HG03039 (cell line): ENCODE results near the gene ERP44.

ENCODE experiments used
- ATAC-seq: cut with Tn5 transposase; IDR thresholded peaks from one replicate; pipeline ENCODE4 v1.9.1; 2021; ENCODE audit warnings: mild to moderate bottlenecking, moderate library complexity; ENCODE audit not compliant: unreplicated experiment

The ERP44 gene

DNA sequence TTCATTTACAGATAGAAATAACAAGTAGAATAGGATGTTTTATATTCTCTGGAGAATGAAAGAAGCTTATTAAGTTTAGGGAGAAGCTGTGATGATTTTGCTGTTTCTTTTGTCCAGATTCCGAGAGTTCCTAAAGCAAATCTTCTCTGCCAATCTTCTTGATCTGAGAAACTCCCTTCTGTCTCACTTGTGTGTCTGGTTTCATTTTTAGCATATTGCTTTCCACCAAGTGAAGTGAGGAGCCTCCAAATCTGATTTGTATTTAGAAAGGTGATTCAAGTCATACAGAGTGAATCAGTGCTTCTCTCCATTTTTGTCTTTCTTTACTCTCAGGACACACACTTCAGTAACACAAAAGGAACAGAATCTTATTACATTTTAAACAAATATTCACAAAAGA, 144.0 kb downstream of the ERP44 start:
- no peak for ATAC-seq

DNA sequence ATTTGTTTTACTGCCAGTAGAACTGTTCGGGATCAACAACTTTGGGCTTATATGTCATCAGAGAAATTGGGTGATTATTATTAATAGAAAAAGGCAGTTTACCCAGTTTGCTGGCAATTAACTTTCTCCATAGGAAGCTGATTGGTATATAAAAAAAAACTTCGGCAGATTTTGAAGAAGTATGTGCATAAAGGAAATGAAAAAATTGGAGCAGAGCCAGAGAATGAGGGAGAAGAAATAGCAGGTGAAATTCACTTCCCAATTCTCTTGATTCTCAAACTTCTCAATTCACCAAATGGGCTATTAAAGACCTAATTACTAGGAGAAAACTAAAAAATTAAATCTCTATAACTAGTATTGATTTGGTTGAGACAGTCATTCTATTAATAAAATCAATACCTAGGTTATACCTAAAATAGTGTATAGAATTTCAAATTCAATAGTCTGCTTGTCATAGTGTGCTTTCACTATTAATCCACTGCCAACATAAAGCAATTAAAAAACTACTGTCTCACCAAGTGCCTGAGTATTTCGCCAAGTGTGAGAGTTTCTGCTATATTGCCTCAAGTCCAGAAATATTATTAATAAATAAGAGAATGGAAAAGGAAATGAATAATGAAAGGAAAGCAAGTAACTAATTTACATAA, 144.8 kb downstream of the ERP44 start:
- no peak for ATAC-seq

- ATAC-seq, result no peak
These were observed 149.9 kb downstream of the ERP44 start for GRCh38 chr9:99948896-99949295.

GRCh38 chr9:99948482-99948881, 150.3 kb downstream of the ERP44 start:
- ATAC-seq, result no peak

DNA sequence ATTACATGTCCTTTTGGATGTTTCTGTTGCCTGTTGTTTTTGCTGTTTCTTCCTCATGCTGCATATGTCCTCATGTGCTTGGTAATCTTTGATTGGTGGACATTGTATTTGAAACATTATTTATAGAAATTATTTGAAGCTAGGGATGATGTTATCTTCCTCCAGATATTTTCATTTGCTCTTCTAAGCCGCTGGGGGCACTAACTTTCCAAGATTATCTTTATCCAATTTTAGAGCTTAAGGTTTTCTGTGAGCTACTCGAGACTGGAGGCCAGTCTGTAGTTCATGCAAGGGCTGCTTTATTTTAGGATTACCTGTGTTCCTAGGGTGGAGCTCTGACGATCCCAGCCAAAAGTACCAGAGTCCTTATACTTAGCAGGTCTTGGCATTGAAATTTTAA, 151.4 kb downstream of the ERP44 start:
- no peak for ATAC-seq

GRCh38 chr9:99936947-99937587, 161.7 kb downstream of the ERP44 start:
- ATAC-seq, result no peak

DNA sequence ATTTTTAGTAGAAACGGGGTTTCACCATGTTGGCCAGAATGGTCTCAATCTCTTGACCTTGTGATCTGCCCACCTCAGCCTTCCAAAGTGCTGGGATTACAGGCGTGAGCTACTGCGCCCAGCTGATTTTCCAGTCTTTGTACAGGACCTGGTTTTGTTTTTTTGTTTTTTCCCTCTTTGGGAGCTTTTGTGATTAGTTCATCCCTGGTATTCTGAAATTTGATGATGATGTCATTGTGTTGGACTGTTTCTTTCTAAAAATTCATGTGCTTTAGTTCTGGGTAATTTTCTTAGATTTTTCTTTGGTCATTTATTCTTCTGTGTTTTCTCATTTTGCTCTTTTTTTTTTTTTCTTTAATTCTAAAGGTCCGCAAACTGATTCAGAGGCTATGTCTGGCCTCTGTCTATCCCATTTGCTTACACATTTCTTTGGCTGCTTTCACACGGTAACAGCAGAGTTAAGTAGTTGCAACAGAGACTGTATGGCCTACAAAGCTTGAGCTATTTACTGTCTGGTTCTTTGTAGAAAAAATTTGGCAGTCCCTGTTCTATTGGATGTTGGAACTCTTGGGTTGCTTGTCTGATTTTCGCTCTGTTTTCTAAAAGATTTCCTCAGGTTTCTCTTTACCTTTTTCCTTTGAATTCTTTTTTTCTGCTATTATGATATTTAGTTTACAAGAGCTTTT, 167.5 kb downstream of the ERP44 start:
- ATAC-seq, result no peak

- no peak for ATAC-seq
These were observed 169.1 kb downstream of the ERP44 start for GRCh38 chr9:99929652-99930051.
